GM12878 (cell line): ENCODE results near the gene CNTN4. TPM values are rescaled to one million over a fixed set of nuclear protein-coding genes. Genes with fewer than 3 reads are reported as not detected.

ENCODE experiments used
- ATAC-seq: fragments of 200-7000 bp; cut with Tn5 transposase; 3 replicates; pipeline ENCODE4 v1.9.1; 2020; ENCODE audit warnings: mild to moderate bottlenecking, moderate library complexity
- BruUV-seq: library from RNA; stranded (reverse); fragments of 400-500 nt; replicated peaks from 2 replicates; lab custom pipeline; 2021; lab: Mats Ljungman, UMichigan
- CTCF ChIA-PET: fragments of 300-600 bp; sonication (Branson Sonifier 250); formaldehyde crosslinking; extraction: SDS; loops from one replicate; lab custom pipeline; 2021; ENCODE audit warnings: inconsistent platforms; lab: Yijun Ruan, JAX
- POLR2A ChIA-PET: fragments of 350-600 bp; formaldehyde crosslinking; extraction: SDS; loops from one replicate; lab custom pipeline; 2021; ENCODE audit warnings: inconsistent platforms; lab: Charles Lee
- RAD21 ChIA-PET: fragments of 300-600 bp; sonication (Branson Sonifier 250); formaldehyde crosslinking; loops from one replicate; lab custom pipeline; 2023; ENCODE audit warnings: antibody characterized with exemption; ENCODE audit not compliant: unreplicated experiment; lab: Charles Lee
- SMC1A ChIA-PET: fragments of 300-600 bp; sonication (Branson Sonifier 250); formaldehyde crosslinking; loops from one replicate; lab custom pipeline; 2023; ENCODE audit not compliant: unreplicated experiment, uncharacterized antibody; lab: Charles Lee
- DNase-seq: peaks from one replicate; pipeline ENCODE4 v3.0.0-alpha.2; 2011; ENCODE audit warnings: low read depth, low spot score
- FAIRE-seq: peaks from 3 replicates; lab custom pipeline; 2011; peaks lifted over from hg19 to GRCh38; lab: Jason Lieb, UNC
- H2AFZ ChIP-seq: 2 replicates; pipeline ENCODE4 v1.6.0; 2011; ENCODE audit warnings: low read depth, low read length, control low read depth; ENCODE audit not compliant: control insufficient read depth
- H3K27ac ChIP-seq: 2 replicates; pipeline ENCODE4 v1.5.1; 2011; ENCODE audit warnings: control low read depth; ENCODE audit not compliant: control insufficient read depth, insufficient read depth
- H3K27me3 ChIP-seq, 2 experiments: replicated peaks in 1 of 2; 2 replicates each; pipeline versions ENCODE4 v1.6.0 to v1.6.1; 2011; ENCODE audit warnings: low read length in 1 of 2; ENCODE audit not compliant: control insufficient read depth in 2 of 2, insufficient read depth in 2 of 2
- H3K36me3 ChIP-seq, 2 experiments: 2 replicates each; pipeline ENCODE4 v1.5.1; 2011; ENCODE audit warnings: low read length in 1 of 2; ENCODE audit not compliant: control insufficient read depth in 2 of 2, insufficient read depth in 2 of 2
- H3K4me1 ChIP-seq: 2 replicates; pipeline ENCODE4 v1.6.1; 2011; ENCODE audit warnings: mild to moderate bottlenecking, low read length, moderate library complexity, mixed read lengths; ENCODE audit not compliant: control insufficient read depth, insufficient read depth
- H3K4me2 ChIP-seq: 2 replicates; pipeline ENCODE4 v1.6.0; 2011; ENCODE audit warnings: control low read depth; ENCODE audit not compliant: control insufficient read depth, insufficient read depth
- H3K4me3 ChIP-seq: fragments of 200-600 bp; sonication (generic); 2 replicates; pipeline ENCODE4 v1.5.1; 2016
- H3K79me2 ChIP-seq: 2 replicates; pipeline ENCODE4 v1.6.0; 2011; ENCODE audit warnings: low read length; ENCODE audit not compliant: control insufficient read depth, insufficient read depth
- H3K9ac ChIP-seq: 2 replicates; pipeline ENCODE4 v1.8.0; 2011; ENCODE audit warnings: low read length, control low read depth, mixed read lengths; ENCODE audit not compliant: control insufficient read depth, insufficient read depth
- H3K9me3 ChIP-seq: replicated peaks from 3 replicates; pipeline ENCODE4 v1.5.1; 2011; ENCODE audit warnings: mild to moderate bottlenecking, low read length; ENCODE audit not compliant: control insufficient read depth, insufficient read depth
- H4K20me1 ChIP-seq: 2 replicates; pipeline ENCODE4 v1.6.0; 2011; ENCODE audit not compliant: control insufficient read depth, insufficient read depth
- DPF2 ChIP-seq: fragments of 450-650 bp; IDR thresholded peaks from 2 replicates; pipeline ENCODE4 v1.6.1; 2017; ENCODE audit warnings: mild to moderate bottlenecking
- EGR1 ChIP-seq, 2 experiments: IDR thresholded peaks; 1 replicate in 1 of 2; 2 replicates in 1 of 2; pipeline ENCODE4 v1.6.1; 2011 to 2012; ENCODE audit warnings: low read depth in 2 of 2, low read length in 2 of 2, borderline replicate concordance in 1 of 2, mild to moderate bottlenecking in 1 of 2, moderate library complexity in 1 of 2
- NFIC ChIP-seq: IDR thresholded peaks from 2 replicates; pipeline ENCODE4 v1.6.1; 2012; ENCODE audit warnings: low read depth, mild to moderate bottlenecking, inconsistent platforms, low read length, moderate library complexity
- PML ChIP-seq: IDR thresholded peaks from 2 replicates; pipeline ENCODE4 v1.6.1; 2012; ENCODE audit warnings: low read length, inconsistent platforms
- RAD51 ChIP-seq: fragments of 450-650 bp; IDR thresholded peaks from 2 replicates; pipeline ENCODE4 v1.6.1; 2016; ENCODE audit warnings: moderate library complexity, mild to moderate bottlenecking, inconsistent platforms
- RELA ChIP-seq: fragments of 450-650 bp; IDR thresholded peaks from 2 replicates; pipeline ENCODE4 v1.8.0; 2014; ENCODE audit warnings: borderline replicate concordance; ENCODE audit not compliant: partially characterized antibody
- SIX5 ChIP-seq: IDR thresholded peaks from 2 replicates; pipeline ENCODE4 v1.6.1; 2011; ENCODE audit warnings: mild to moderate bottlenecking, low read depth, low read length, moderate library complexity; ENCODE audit not compliant: severe bottlenecking
- SMAD5 ChIP-seq: IDR thresholded peaks from 2 replicates; pipeline ENCODE4 v1.6.1; 2016; ENCODE audit warnings: antibody characterized with exemption, low read depth
- TARDBP ChIP-seq: IDR thresholded peaks from 2 replicates; pipeline ENCODE4 v1.6.1; 2016; ENCODE audit warnings: borderline replicate concordance
- TCF3 ChIP-seq: IDR thresholded peaks from 2 replicates; pipeline ENCODE4 v1.6.1; 2012; ENCODE audit warnings: low read depth, mild to moderate bottlenecking, low read length, borderline replicate concordance; ENCODE audit not compliant: insufficient read depth
- ZNF207 ChIP-seq: fragments of 450-650 bp; IDR thresholded peaks from 2 replicates; pipeline ENCODE4 v1.6.1; 2014; ENCODE audit warnings: antibody characterized with exemption, mild to moderate bottlenecking, borderline replicate concordance
- ZNF24 ChIP-seq: fragments of 450-650 bp; IDR thresholded peaks from 2 replicates; pipeline ENCODE4 v1.6.1; 2017; ENCODE audit warnings: antibody characterized with exemption, mild to moderate bottlenecking
- ZNF384 ChIP-seq: IDR thresholded peaks from 2 replicates; pipeline ENCODE4 v1.6.1; 2012; ENCODE audit warnings: low read depth, mild to moderate bottlenecking, low read length, improper control_type of control experiment, borderline replicate concordance
- WGBS: methylation state at CpG from one replicate; pipeline ENCODE4 v1.1.6; 2016; ENCODE audit warnings: low lambda C conversion rate; ENCODE audit not compliant: insufficient replicate concordance, insufficient coverage; ENCODE audit errors: missing lambda C conversion rate; 5-methylcytosine and 5-hydroxymethylcytosine counted together
- in situ Hi-C: fragments of 300-500 bp; cut with MboI; formaldehyde crosslinking; loops from 9 replicates; pipeline ENCODE4 v1.14.3; 2018; ENCODE audit warnings: mixed read lengths
- intact Hi-C: fragments of 100-400 bp; cut with micrococcal nuclease; formaldehyde crosslinking; loops from one replicate; pipeline ENCODE4 v1.14.2; 2022; ENCODE audit not compliant: unreplicated experiment
- polyA plus RNA-seq, 11 experiments: library from polyadenylated mRNA; depleted of rRNA in 4 of 11; unstranded in 6 of 11; stranded (reverse) in 5 of 11; fragments of >200 nt; fragmentation: Nextera tagmentation in 4 of 11; fragmentation: Illumina TruSeq in 1 of 11; extraction: Ambion mirVana in 4 of 11; extraction: Trizol in 1 of 11; gene quantifications; 1 replicate in 1 of 11; 2 replicates in 10 of 11; pipeline versions ENCODE4 v1.2.1 to v1.2.3, GENCODE V29; 2011 to 2016; ENCODE audit warnings: inconsistent platforms in 2 of 11, missing spikeins in 2 of 11, low read depth in 1 of 11
- total RNA-seq, 4 experiments: library from RNA; depleted of rRNA in 3 of 4; stranded (reverse); fragments of >200 nt in 3 of 4; fragmentation: Illumina TruSeq in 1 of 4; extraction: Trizol in 1 of 4; gene quantifications; 2 replicates each; pipeline versions ENCODE4 v1.2.1 to v1.2.3, GENCODE V29; 2013 to 2021
- TF ChIP-seq, protein P1 (sequence below): fragments of 450-650 bp; IDR thresholded peaks from 2 replicates; pipeline ENCODE4 v1.6.1; 2018; ENCODE audit warnings: borderline replicate concordance, mild to moderate bottlenecking; ENCODE audit not compliant: partially characterized antibody
- TF ChIP-seq, protein P2 (sequence below): IDR thresholded peaks from 2 replicates; pipeline ENCODE4 v1.6.1; 2012; ENCODE audit warnings: low read depth, low read length, improper control_type of control experiment
- TF ChIP-seq, protein P3 (sequence below): fragments of 450-650 bp; IDR thresholded peaks from 2 replicates; pipeline ENCODE4 v1.6.1; 2017; ENCODE audit warnings: mild to moderate bottlenecking, moderate library complexity

Gene CNTN4
- total and polyA plus RNA-seq, 10 of the 15 experiments (the other 5 are each of a cell fraction or from before 2014, with no cell fraction given): 0.05 to 0.43 (median 0.15) TPM; not detected in 1

DNA sequence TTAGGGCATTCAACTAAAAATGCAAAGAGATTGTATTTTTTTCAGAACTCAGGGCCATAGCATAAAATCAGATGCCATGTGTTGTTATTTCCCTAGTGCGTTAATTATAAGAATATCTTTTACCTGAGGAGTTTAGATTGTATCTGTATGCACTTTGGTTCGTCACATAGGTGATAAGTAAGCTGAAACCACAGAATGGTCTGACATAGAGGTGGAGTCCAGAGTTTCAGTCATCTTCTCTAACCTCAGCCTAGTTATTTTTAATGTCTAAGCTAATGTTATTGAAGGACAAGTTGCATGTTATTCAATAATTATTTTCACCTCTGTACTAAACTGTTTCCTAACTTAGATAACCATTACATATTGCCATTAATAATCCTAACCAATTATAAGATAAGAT lies 27.1 kb upstream of the CNTN4 start (continued):
- TF ChIP-seq, protein P1, sequence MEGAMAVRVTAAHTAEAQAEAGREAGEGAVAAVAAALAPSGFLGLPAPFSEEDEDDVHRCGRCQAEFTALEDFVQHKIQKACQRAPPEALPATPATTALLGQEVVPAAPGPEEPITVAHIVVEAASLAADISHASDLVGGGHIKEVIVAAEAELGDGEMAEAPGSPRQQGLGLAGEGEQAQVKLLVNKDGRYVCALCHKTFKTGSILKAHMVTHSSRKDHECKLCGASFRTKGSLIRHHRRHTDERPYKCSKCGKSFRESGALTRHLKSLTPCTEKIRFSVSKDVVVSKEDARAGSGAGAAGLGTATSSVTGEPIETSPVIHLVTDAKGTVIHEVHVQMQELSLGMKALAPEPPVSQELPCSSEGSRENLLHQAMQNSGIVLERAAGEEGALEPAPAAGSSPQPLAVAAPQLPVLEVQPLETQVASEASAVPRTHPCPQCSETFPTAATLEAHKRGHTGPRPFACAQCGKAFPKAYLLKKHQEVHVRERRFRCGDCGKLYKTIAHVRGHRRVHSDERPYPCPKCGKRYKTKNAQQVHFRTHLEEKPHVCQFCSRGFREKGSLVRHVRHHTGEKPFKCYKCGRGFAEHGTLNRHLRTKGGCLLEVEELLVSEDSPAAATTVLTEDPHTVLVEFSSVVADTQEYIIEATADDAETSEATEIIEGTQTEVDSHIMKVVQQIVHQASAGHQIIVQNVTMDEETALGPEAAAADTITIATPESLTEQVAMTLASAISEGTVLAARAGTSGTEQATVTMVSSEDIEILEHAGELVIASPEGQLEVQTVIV: no peak
- TF ChIP-seq EGR1 (IDR thresholded peaks at IDR 0.05; ENCODE audit: borderline replicate concordance in 1 of 2, low read depth in 2 of 2, low read length in 2 of 2) (no peak), ZNF207 (no peak), SIX5 (no peak)
- TF ChIP-seq, all 136 proteins: peak for 0

DNA sequence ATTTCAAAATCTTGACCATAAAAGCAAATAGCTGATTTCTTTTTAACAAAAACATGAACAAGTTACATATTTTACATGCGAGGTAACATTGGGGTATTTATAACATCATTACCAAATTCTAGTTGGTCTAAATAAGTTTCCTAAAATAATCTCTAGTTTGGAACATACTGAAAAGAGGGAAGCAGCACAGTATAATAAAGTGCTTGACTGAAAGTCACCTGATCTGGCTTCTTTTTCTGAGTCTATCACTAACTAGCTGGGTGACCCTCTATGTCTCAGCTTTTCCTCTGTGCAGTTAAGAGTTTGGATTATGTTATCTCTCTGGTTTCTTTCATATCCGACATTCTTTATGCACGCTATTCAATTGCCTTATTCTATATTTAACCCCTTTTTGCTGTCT lies 19.8 kb upstream of the CNTN4 start:
- intact Hi-C loops: no loop called here
- CTCF ChIA-PET: interaction anchor here (0.8 kb wide), 1 partner anchor 50 kb away, joined by 4 read pairs; no protein-coding TSS in a partner anchor
- no peak overlapping the region for H3K4me3 ChIP-seq
- WGBS: 17% methylated on average over 3 of the region's 3 CpGs
- POLR2A ChIA-PET: no interaction called here
- H4K20me1 ChIP-seq: no peaks in the 10 kb centered on the region
- H2AFZ ChIP-seq: no peak overlapping the region
- no peaks in the 10 kb centered on the region for H3K9me3 ChIP-seq
- TF ChIP-seq, protein P2, sequence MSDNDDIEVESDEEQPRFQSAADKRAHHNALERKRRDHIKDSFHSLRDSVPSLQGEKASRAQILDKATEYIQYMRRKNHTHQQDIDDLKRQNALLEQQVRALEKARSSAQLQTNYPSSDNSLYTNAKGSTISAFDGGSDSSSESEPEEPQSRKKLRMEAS: no peak
- TF ChIP-seq DPF2: no peak
- TF ChIP-seq TARDBP: no peak
- TF ChIP-seq TCF3: no peak
- TF ChIP-seq PML: no peak
- TF ChIP-seq RELA: no peak
- no peak for TF ChIP-seq SMAD5
- TF ChIP-seq RAD51: no peak
- no peak for TF ChIP-seq ZNF24
- no peak for TF ChIP-seq ZNF384
- TF ChIP-seq, protein P3, sequence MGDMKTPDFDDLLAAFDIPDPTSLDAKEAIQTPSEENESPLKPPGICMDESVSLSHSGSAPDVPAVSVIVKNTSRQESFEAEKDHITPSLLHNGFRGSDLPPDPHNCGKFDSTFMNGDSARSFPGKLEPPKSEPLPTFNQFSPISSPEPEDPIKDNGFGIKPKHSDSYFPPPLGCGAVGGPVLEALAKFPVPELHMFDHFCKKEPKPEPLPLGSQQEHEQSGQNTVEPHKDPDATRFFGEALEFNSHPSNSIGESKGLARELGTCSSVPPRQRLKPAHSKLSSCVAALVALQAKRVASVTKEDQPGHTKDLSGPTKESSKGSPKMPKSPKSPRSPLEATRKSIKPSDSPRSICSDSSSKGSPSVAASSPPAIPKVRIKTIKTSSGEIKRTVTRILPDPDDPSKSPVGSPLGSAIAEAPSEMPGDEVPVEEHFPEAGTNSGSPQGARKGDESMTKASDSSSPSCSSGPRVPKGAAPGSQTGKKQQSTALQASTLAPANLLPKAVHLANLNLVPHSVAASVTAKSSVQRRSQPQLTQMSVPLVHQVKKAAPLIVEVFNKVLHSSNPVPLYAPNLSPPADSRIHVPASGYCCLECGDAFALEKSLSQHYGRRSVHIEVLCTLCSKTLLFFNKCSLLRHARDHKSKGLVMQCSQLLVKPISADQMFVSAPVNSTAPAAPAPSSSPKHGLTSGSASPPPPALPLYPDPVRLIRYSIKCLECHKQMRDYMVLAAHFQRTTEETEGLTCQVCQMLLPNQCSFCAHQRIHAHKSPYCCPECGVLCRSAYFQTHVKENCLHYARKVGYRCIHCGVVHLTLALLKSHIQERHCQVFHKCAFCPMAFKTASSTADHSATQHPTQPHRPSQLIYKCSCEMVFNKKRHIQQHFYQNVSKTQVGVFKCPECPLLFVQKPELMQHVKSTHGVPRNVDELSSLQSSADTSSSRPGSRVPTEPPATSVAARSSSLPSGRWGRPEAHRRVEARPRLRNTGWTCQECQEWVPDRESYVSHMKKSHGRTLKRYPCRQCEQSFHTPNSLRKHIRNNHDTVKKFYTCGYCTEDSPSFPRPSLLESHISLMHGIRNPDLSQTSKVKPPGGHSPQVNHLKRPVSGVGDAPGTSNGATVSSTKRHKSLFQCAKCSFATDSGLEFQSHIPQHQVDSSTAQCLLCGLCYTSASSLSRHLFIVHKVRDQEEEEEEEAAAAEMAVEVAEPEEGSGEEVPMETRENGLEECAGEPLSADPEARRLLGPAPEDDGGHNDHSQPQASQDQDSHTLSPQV: no peak
- TF ChIP-seq NFIC: no peak
- TF ChIP-seq, all 136 proteins: peak for 0
- ChIA-PET RAD21 (no interaction called here), SMC1A (no interaction called here)
- H3K79me2 ChIP-seq: no peaks in the 10 kb centered on the region
- H3K4me2 ChIP-seq: no peak overlapping the region
- no peaks in the 10 kb centered on the region for H3K4me1 ChIP-seq
- ATAC-seq (no peak), DNase-seq (no peak), FAIRE-seq (no peak)
- in situ Hi-C loops: no loop called here
- H3K27ac ChIP-seq: no peak overlapping the region
- BruUV-seq: no TSS peak
- no peaks in the 10 kb centered on the region for H3K36me3 ChIP-seq
- H3K27me3 ChIP-seq: no peaks in the 10 kb centered on the region
- no peak overlapping the region for H3K9ac ChIP-seq
